GM21423 (cell line): Measurements from ENCODE around the gene UGT2A1.

Experiments
- ATAC-seq: cut with Tn5 transposase; IDR thresholded peaks from one replicate; pipeline ENCODE4 v1.9.1; 2021; ENCODE audit warnings: mild to moderate bottlenecking, moderate library complexity; ENCODE audit not compliant: unreplicated experiment

UGT2A1 gene

DNA sequence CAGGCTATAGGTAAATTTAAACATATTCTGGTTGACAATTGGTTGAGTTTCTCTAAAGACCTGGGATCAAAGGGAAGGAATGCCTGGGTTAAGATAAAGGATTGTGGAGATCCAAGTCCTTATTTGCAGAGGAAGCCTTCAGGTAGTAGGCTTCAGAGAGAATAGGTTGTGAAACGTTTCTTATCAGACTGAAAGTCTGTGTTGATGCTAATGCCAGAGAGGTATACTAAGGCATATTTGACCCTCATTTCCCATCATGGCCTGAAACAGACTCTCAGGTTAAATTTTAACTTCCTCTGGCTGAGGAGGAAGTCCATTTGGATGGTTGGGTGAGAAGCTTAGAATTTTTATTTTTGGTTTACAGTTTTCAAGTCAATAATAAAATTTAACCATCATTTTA is 61.7 kb downstream of the UGT2A1 start:
- ATAC-seq: no peak

- ATAC-seq: no peak
Observed at GRCh38 chr4:69589884-69590283, 63.2 kb downstream of the UGT2A1 start.

DNA sequence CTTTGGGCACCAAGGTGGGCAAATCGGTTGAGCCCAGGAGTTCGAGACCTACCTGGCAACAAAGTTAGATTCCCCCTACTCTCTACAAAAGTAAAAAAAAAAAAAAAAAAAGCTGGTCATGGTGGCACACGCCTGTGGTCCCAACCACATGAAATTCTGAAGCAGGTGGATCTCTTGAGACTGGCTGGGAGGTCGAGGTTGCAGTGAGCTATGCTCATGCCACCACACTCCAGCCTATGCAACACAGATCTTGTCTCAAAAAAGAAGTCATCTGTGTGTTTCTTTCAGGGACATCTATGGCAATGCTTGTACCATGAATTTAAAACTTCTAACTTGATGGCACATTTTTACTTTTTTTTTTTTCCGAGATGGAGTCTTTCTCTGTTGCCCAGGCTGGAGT is 68.9 kb downstream of the UGT2A1 start:
- no peak for ATAC-seq

DNA sequence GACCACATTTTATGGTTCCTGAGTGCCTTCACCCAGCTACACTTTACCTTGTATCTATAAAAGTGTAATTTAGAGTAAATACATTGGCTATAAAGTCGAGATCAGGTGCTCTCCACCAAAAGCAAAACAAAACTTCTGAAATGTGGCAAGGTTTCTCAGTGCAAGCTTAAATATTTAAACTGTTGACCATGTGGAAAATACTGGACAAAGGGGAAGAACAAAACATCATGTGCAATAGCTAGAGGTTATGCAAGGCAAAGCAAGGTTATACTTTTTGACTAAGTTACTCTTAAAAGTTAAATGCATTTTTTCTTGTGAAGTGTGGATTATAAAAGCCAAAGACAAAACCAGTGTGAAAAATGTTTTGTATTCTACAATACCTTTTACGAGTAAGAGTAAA is 69.5 kb downstream of the UGT2A1 start:
- ATAC-seq: no peak

DNA sequence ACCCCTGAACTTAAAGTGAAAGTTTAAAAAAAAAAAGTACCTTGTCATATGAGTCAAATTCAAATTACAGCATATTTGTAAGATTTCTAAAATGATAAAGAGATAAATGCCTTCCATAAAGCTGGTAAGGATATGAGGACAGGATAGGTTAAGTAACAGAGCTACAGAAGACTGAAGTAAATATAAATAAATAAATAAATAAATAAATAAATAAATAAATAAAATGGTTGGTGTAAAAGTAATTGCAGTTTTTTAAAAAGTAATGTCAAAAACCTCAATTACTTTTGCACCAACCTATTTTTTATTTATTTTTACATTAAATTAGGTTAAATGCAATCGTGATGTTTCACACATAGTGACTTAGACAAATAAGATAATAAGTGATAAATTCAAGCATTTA is 75.8 kb downstream of the UGT2A1 start:
- ATAC-seq: no peak

GRCh38 chr4:69576251-69576877 is 76.7 kb downstream of the UGT2A1 start:
- ATAC-seq: no peak

DNA sequence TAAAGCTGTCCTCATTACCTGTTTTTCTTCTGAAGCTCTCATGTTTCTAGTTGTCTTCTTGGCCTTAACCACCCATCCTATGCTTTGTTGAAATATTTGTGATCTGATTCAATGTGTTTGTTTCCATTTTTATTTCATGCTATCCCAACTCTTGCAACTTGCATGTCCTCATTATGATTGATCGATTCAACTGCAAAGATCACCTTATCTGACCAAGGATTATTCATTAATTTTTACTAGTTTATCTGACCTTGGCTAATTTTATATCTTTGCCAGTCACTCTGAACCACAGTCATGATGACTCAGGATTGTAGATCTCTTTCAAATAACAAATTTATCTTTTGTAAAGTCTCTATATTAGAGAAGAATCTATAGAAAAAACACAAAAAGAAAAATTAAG is 84.3 kb downstream of the UGT2A1 start:
- no peak for ATAC-seq

- ATAC-seq: no peak
Observed at GRCh38 chr4:69563424-69563823, 89.6 kb downstream of the UGT2A1 start.

GRCh38 chr4:69549651-69550050 is 103.4 kb downstream of the UGT2A1 start:
- ATAC-seq: no peak

DNA sequence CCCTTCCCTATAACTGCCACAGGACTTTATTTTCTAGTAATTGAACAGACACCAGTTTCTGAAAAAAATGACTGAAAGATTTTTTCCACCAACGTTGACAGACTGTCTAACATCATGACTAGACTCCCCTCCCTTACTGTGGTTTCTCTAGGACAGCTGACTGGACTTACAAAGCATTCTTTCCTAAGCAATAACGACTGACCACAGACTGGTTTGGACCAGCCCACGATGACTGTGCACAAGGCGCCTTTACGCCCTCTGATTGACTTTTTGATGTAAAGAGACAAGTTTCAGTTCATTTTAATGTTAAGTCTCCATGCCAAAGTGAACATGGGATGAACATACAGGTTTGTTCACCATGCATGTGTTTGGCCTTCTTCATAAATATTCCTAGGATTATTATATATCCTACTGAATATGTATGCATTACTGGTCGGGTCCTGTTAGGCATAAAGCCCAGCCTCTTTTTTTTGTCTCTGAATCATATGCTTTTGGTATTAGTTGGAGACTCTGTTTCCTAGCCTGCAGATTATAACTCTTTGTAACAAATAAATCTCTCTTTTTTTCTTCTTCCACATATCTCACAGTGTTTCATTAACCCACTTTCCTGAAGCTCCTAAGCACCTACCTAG is 106.8 kb downstream of the UGT2A1 start:
- ATAC-seq: no peak
